Measurements from ENCODE around the gene TMEM238L. TPM values are rescaled to one million over a fixed set of nuclear protein-coding genes. Genes with fewer than 3 reads are reported as not detected.

TMEM238L gene
- total RNA-seq, 2 experiments from 2014 or later, result not detected

- peaks cover 3% of the 10 kb centered on the region for H3K4me1 Mint-ChIP-seq (ENCODE audit: low read depth)
- no peaks in the 10 kb centered on the region for H3K36me3 Mint-ChIP-seq (ENCODE audit: low read depth)
- H3K9me3 Mint-ChIP-seq, result no peaks in the 10 kb centered on the region
- DNase-seq, result no peak
- no peak overlapping the region for H3K4me3 Mint-ChIP-seq
- no peaks in the 10 kb centered on the region for H3K27me3 Mint-ChIP-seq (ENCODE audit: low read depth)
- CTCF ChIA-PET, result interaction anchor here (0.9 to 1.5 kb wide), 2 partner anchors 13 to 23 kb away, joined by 3 to 4 read pairs; no protein-coding TSS in a partner anchor
- no peak overlapping the region for H3K27ac Mint-ChIP-seq
- intact Hi-C loops (cut with micrococcal nuclease), result no loop called here
Observed at GRCh38 chr17:10750210-10750609, 53.7 kb downstream of the TMEM238L start.

DNA sequence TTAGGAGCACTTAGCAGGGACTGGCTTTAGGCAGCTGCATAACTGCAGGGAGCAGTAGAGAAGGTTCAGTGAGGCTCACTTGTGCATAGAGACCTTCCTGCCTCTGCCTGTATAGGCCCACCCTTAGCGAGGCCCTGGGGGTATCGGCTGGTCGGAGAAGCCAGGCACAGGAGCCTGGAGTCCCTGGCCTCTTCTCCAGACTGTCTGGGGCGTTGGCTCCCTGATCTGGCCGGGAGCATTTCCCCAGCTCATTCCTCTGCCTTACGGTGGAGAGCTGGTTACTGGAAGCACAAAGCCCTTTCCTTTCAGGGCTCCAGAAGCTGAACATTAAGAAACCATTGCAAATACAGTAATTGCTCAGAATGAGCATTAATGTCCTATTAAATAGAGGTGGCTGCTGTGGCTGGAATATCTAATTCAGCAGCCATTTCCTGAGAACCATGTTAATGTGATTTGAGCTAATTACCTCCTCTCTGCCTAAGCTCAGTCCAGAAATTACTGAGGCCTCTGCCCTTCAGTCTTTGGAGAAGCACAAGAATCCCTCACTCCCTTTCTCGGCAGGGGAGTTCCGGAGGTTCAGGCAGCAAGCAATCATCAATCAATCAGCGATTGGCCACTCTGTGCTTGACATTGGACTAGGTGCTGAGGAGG is 55.2 kb downstream of the TMEM238L start:
- peaks cover 14% of the 10 kb centered on the region for H3K4me1 Mint-ChIP-seq (ENCODE audit: low read depth)
- intact Hi-C loops (cut with micrococcal nuclease), result no loop called here
- H3K9me3 Mint-ChIP-seq, result no peaks in the 10 kb centered on the region
- CTCF ChIA-PET, result interaction anchor here (1.5 to 4.5 kb wide), 2 partner anchors 11 to 25 kb away, joined by 3 to 16 read pairs; no protein-coding TSS in a partner anchor
- H3K27me3 Mint-ChIP-seq (ENCODE audit: low read depth), result no peaks in the 10 kb centered on the region
- H3K36me3 Mint-ChIP-seq (ENCODE audit: low read depth), result no peaks in the 10 kb centered on the region
- H3K4me3 Mint-ChIP-seq, result no peak overlapping the region
- H3K27ac Mint-ChIP-seq, result no peak overlapping the region
- no peak for DNase-seq

- CTCF ChIA-PET, result interaction anchor here (4.5 kb wide), 1 partner anchor 8 kb away, joined by 16 read pairs; no protein-coding TSS in a partner anchor
Observed at GRCh38 chr17:10745231-10745630, 58.7 kb downstream of the TMEM238L start.

More at GRCh38 chr17:10745231-10745630, 58.7 kb downstream of the TMEM238L start:
- intact Hi-C loops (cut with micrococcal nuclease), result loop anchor here (2.0 kb wide), 1 partner anchor 100 kb away; no protein-coding TSS in a partner anchor
- Mint-ChIP-seq H3K4me1 (ENCODE audit: low read depth) (peaks cover 14% of the 10 kb centered on the region), H3K27ac (no peak overlapping the region), H3K27me3 (ENCODE audit: low read depth) (no peaks in the 10 kb centered on the region), H3K36me3 (ENCODE audit: low read depth) (no peaks in the 10 kb centered on the region), H3K4me3 (no peak overlapping the region), H3K9me3 (no peaks in the 10 kb centered on the region)
- DNase-seq, result no peak

Other genes with a start within 250 kb of the TMEM238L start
- gene MYH3, start 146.8 kb downstream of the TMEM238L start, total RNA-seq, result 1 to 10 TPM; 1.8 to 3.1 TPM
- 10 to 100 TPM; 34.0 to 37.6 TPM for gene SCO1, start 106.6 kb downstream of the TMEM238L start, total RNA-seq
- gene ADPRM, start 106.5 kb downstream of the TMEM238L start, total RNA-seq, result 10 to 100 TPM; 11.1 to 12.6 TPM
- under 1 TPM; 0.79 to 0.94 TPM for gene TMEM220, start 74.1 kb downstream of the TMEM238L start, total RNA-seq
- gene PIRT, start 34.0 kb upstream of the TMEM238L start, total RNA-seq, result not detected

Measured in activated naive CD4-positive, alpha-beta T cell treated with anti-CD3 and anti-CD28 coated beads for 36 hours (primary cell).